Endometrium (tissue), 2 donors: ENCODE data around the gene PALLD.

Experiments used
- FAIRE-seq: peaks from 2 replicates; lab custom pipeline; 2012; peaks lifted over from hg19 to GRCh38; lab: Jason Lieb, UNC
- donor health status: control.
- donor health status: control.

Gene PALLD

DNA sequence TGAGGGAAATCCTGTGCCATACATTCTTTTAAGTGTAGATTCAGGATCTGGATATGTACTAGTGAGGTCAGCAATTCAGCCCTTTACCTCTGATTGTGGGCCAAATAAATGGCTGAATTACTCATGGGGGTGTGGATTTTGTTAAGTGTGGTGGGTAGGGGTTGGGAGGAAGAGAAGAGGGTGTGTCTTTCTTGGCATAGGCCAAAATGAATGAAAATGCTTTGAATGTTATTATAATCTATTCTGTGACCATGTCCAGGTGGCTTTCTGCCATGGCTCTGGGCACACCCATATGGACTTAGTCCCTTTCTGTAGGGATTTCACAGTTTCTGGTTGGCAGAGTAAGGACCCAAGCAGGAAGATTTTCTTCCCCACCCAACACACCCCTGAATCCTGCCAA lies 268.9 kb downstream of the PALLD start:
- FAIRE-seq = no peak

DNA sequence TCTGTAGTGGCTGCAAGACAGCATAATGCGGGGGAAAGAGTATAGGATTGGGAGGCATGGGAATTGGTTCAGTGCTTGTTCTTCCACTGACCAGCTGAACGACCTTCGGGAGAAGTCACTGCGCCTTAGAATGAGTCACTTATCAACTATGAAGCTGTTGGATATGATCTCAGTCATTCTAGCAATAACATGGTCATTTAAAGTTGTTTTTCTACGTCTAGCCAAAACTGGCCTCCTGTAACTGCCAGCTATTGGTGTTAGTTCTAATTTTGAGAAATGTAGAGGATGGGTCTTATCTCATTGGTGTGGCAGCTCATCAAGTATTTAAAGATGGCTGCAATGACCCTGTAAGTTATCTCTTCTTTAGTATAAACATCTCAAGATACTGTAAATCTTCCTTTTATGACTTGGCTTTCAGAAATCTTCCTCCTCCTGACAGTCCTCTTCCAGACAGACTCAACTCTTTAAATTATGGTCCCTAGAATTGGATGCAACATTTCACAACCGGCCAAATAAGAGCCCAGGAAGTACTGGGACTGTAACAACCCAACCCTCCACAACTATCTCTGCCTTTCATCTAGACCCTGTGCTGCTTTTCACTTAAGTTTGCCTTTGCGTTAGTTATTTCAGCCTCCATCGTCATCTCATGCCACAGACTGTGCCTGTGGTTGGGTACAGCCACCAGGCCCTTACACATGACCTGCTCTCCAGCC lies 269.9 kb downstream of the PALLD start:
- no peak for FAIRE-seq

GRCh38 chr4:168769416-168769815 lies 272.6 kb downstream of the PALLD start:
- no peak for FAIRE-seq

GRCh38 chr4:168769837-168770236 lies 273.0 kb downstream of the PALLD start:
- no peak for FAIRE-seq

- FAIRE-seq = no peak
These were observed 274.4 kb downstream of the PALLD start for GRCh38 chr4:168771251-168771650.

- no peak for FAIRE-seq
These were observed 276.7 kb downstream of the PALLD start for GRCh38 chr4:168773388-168774195.

DNA sequence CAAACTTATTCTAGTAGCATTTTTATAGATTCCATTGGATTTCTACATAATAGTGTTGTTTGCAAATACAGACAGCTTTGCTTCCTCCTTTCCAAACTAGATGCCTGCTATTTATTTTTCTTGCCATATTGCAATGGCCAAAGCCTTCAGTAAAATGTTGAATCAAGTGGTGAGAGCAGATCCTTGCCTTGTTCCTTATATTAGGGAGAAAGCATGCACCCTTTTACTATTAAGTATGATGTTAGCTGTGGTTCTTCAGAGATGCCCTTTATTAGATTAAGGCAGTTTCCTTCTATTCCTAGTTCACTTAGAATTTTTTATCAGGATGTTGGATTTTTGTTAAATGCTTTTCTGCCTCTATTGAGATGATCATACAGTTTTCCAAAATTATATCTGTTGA lies 279.5 kb downstream of the PALLD start:
- FAIRE-seq = no peak

DNA sequence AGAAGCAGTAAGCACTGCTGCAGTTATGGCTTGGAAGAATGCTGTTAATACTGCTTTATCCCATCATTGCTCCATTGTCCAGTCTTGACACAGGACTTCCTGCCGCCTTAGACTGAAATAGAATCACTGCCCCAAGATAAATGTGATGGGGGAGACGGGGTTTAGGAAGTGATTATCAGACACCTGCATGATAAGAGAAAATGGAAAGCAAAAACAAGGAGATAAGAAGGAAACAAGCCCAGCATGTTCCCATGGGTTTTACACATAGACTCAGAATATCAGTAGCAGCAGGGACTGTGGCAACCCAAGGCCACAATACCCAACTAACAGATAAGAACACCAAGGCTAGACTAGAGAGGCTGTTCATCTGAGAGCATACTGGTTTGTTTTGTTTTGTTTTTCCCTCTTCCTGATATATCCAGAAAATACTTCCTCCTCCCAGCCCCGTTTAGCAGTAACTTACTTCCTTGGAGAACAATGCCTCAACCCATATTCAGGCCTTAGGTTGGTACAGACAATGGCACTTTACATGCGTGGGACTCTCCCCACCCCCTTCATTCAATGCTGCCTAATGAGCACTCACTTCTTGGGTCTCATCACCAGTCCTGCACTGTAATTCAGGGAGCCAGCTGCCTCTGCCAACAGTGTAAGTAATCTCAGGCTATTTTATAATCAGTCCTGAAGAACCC lies 280.6 kb downstream of the PALLD start:
- no peak for FAIRE-seq

GRCh38 chr4:168781341-168781740 lies 284.5 kb downstream of the PALLD start:
- FAIRE-seq = no peak

DNA sequence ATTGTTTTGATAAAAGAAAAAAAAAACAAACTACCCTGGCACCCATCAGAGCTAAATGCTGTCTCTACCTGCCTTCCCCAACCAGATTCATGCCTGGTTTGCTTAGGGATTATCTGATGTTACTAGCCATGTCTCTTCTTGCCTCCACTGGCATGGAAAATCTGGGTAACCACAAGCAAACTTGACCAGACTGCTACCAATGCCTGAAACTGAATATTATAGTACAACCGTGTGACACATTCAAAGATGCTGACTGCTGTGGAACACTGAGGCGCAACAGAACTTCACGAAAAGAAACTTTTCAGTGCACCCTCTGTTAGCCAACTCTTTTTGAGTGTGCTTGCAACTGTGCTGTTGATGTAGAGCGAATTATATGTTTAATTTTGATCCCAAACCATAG lies 285.1 kb downstream of the PALLD start:
- FAIRE-seq = no peak

GRCh38 chr4:168782439-168782838 lies 285.6 kb downstream of the PALLD start:
- no peak for FAIRE-seq

GRCh38 chr4:168784786-168785461 lies 288.1 kb downstream of the PALLD start:
- no peak for FAIRE-seq

DNA sequence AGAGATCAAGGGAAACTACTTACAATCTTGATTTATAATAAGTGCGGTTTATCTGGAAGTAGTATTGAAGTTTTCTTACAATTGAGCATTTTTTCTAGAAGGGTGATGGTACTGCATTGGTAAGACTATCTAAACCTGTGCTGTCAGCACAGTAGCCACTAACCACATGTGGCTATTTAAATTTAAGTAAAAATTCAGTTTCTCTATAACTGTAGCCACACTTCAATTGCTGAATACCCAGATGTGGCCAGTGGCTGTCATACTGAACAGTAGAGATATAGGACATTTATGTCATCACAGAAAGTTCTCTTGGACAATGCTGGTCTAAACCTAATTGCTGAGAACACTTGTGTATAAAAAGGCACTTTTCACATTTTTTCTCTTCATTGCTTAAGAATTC lies 290.5 kb downstream of the PALLD start:
- no peak for FAIRE-seq

GRCh38 chr4:168787801-168788595 lies 291.1 kb downstream of the PALLD start:
- FAIRE-seq = no peak

DNA sequence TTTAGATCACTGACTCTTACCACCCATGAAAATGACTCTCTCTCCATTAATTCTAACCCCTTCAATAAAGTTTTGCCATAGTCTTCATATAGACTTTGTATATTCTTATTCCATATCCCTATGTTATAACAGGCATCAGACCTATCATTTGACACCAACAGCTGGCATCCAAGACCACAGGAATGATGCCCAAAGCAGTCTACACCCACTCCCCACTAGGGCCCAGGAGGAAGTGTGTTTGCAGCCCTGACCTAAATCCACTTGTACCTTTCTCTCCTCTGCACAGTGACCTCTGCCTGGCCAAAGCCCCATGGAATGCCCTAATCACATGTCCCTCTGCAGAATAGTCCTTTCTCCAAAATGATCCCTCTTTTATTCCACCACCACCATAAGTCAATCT lies 294.0 kb downstream of the PALLD start:
- FAIRE-seq = no peak

GRCh38 chr4:168791376-168791775 lies 294.5 kb downstream of the PALLD start:
- no peak for FAIRE-seq

DNA sequence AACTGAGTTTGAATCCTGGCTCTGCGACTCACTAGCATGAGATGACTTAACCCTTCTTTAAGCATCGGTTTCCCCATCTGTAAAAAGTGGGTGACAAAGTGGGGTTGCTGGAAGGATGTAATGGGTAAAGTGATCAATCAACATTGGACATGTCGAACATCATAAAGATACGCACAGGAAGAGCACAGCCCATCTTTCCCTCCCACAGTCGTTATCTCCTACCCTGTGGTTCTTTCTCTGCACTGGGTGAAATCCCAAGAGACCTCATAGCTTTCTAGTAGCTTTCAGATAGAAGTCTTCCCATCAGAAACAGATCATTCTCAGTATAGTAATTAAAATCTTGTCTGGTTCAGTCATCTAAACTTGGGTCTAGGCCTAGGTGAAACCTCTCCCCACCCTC lies 296.7 kb downstream of the PALLD start:
- no peak for FAIRE-seq

DNA sequence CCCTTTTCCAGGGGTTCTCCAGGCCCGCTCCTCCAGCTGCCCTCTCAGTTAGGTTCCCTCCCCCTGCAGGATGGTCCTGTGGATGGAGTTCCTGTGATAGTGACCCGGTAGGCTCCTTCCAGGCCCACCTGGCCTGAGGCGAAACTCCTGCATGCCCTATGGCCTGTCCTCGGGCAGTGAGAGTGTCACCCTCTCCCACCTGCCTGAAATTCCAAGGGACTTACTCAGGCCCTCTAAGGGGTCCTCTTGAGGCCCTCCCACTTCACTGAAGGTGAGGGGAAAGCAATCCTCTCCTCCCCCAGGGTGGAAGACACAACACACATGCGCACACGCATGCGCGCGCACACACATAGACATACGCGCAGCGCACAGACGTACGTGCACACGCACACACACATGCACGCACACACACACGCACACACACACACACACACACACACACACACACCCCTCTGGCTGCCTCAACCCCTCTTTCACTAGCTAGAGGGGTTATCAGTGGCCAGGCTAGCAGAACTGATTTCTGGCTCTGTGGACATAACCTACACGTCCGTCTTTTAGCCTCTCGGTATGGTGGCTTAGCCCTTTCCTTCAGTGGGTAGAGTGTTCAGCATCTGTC lies 297.3 kb downstream of the PALLD start:
- FAIRE-seq = no peak

DNA sequence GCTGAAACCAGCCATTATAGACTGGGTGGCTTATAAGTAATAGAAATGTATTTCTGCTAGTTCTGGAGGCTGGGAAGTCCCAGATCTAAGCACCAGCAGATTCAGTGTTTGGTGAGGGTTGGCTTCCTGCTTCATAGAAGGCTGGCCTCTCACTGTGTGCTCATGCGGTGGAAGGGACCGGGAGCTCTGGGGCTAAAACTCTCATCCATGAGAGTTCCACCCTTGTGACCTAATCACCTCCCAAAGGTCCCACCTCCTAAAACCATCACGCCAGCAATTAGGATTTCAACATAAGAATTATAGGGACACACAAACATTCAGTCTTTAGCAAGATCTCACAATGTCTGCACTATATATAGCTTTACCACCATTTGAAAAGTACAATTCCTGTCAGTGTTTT lies 298.0 kb downstream of the PALLD start:
- no peak for FAIRE-seq

DNA sequence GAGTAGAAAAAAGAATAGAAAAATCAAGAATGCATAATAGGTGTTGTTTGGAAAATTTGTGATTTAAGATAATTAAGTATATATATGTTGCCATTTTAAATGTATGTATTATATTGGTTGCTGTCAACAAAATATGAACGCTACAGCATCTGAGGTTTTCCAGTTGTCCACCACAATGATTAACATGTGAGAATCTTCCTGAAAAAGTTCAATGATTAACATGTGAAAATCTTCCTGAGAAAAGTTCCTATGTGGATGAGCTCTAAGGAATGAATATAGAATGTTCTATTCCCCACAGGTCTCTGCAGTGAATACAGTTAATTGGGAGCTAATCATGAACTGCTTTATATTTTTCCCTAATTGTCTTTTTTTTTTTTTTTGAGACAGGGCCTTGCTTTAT lies 298.5 kb downstream of the PALLD start:
- no peak for FAIRE-seq

DNA sequence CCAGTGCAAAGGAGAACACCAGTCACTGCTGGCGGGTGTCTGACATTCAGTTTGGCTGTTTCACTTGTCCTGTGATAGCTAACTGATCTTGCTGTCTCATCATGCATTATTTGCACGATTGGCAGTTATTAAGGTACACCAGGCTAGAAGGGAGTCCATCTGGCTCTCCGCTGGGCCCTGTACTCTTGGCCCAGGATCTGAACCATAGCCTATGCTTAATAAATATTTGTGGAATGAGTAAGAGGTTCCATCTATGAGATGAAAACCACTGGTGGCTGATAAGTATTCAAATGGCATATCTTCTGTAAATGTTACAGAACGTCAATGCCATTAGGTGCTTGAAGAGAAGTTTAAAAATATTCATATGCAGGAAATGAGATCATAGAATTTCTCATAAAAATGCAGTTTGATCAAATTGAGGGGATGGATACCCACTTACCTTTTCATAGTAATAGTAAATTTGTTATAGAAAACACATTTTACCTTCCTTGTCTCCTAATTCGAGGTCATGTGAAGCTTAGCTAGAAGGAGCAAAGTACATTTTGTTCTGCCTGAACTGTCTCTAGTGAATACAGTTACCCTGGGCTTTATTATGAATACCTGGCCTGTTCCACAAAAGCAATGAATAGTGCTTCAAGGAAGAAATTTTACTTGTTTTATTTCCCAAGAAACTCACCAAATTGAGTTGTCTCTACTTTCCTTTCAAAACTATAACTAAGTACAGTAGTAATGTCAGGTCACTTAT lies 299.7 kb downstream of the PALLD start:
- FAIRE-seq = no peak
